HG03039 (cell line): ENCODE results near the gene AFMID.

Source experiments
- ATAC-seq: cut with Tn5 transposase; IDR thresholded peaks from one replicate; pipeline ENCODE4 v1.9.1; 2021; ENCODE audit warnings: mild to moderate bottlenecking, moderate library complexity; ENCODE audit not compliant: unreplicated experiment

Gene AFMID

DNA sequence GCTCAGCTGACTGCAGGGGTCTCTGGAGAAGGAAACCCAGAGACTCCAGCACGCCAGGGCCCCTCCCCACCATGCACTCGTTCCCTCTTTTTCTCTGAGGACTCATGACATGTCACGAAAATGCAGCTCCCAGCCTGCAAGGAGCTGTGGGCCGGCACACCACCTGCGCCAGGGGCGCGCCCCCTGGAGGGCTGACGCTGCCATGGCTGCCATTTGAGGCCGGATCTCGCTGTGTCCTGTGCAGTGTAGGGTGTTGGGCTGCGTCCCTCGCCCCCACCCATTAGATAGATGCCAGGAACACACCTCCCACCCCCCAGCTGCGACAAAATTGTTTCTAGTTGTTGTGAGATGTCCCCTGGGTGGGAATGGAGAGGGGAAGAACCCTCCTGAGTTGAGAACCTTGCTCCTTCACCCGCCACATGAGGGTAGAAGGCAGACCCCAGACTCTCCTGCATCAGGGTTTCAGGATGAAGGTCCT lies 10.6 kb upstream of the AFMID start:
- no peak for ATAC-seq

DNA sequence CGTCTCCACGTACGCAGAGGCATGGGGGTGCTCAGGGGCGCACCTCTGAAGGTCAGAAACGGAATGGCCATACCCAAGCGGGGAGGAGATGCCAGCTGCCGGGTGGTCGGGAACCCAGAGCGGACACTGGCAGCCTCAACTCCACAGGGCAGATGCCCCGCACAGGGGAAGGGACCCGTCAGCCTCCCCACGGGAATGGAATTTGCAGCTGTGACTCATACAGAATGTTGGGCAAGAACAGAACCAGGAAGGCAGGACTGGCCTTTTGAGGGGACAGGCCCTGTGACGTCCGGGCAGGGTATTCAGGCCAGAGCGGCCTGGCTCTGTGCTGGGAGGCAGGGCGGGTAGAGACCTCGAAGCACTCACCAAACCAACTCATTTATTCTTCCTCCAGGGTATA lies 7.8 kb upstream of the AFMID start:
- ATAC-seq, result no peak

DNA sequence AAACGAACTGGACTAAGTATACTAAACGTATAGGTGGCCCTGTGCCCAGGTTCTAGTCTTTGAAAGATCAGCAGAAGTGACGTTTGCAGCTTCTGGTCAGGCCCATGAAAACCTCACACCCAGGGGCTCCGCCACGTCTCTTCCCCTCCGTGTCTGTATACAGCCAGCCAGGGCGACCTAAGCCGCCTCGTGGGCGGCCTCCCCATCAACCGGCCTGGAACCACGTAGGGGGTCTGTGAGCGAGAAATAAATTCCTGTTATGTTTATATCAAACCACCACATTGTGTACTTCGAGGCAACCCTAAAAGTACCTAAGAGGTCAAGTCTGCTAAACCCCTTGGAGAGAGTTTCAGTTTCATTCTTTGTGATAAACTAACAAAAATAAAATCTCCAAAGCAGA lies 7.1 kb upstream of the AFMID start:
- ATAC-seq, result no peak

DNA sequence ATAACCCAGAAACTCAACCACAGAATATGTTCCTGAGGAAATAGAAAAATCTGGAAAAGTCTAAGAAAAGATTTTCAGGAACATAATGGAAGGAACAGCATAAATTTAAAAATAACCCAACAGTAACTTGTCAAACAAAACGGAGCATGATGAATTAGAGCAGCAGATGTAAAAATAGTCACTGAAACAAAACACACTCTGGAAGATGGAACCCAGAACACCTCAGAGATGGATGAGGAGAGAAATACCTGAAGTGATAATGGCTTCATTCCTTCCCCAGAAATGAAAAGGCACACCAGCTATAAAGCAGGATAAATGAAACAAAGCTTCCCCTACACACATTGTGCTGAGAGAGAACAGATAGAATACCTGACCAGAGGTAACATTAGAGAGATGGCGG lies 6.7 kb upstream of the AFMID start:
- no peak for ATAC-seq

DNA sequence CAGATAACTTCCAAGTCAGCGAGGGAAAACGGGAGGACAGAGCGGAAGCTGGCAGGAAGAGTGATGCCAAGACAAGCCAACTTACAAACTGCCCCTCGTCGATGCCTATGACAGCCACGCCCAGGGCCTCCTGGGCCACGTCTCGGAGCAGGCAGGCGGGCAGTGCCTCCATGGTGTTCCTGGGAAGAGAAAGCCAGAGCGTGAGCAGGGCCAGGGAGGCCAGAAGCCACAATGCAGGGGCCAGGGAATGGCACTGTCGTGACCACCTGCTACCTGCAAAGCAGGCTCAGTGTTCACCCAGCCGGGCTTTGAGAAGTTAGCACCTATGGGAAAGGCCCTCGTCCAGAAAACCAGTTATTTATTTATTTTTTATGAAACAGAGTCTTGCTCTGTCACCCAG lies 4.7 kb upstream of the AFMID start:
- ATAC-seq, result no peak

DNA sequence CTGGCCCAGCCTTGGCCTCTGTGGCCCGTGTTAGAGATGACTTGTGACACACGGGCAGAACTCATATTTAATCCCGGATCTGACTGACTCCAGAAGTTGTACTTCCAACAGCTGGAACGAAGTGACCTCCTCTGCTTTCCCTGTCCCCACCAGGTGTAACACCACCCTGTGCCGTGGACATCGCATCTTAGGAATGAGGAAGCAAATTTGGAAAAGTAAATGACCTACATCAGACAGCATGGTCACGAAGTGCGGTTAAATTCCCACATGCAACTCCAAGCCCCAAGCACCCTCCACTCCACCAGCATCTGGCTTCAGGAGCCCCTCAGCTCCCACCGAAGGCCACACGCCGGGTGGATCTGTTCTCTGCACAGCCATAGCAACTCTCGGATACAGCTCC lies 3.2 kb upstream of the AFMID start:
- no peak for ATAC-seq

DNA sequence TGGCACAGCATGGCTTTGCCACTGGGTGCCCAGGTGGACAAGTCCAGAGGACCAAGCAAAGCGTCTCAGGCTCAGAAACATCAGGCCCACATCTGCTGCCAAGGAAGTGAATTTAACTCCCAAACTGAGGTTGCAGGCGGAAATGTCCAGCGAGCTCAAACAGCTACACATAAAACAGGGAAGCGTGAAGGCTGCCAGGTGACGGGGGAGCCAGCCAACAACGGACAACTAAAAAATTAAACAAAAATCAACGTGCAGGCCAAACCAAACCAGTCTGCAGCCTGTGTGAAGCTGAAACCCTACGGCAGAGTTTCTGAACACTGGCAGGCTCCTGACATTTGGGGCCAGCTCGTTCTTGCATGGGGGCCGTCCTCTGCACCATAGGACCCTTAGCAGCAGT lies 2.8 kb upstream of the AFMID start:
- no peak for ATAC-seq

DNA sequence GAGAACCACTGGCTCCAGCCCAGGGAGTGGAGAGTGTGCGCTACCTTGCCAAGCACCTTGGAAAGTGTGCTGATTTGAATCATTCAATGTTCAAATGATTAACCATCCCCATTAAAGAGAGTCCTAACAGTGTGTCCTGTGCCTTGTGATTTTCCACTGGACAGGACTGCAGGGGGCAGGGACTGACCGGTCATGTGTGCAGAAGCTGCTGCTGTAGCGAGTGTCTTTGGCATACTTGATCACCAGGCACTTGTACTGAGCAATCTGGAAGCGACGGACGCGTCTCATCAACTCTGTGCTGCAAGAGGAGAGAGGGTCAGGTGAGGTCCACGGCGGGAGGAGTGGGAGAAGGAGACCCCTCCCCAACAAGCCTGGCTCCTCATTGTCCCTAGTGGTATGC lies 2.3 kb upstream of the AFMID start:
- ATAC-seq, result no peak

DNA sequence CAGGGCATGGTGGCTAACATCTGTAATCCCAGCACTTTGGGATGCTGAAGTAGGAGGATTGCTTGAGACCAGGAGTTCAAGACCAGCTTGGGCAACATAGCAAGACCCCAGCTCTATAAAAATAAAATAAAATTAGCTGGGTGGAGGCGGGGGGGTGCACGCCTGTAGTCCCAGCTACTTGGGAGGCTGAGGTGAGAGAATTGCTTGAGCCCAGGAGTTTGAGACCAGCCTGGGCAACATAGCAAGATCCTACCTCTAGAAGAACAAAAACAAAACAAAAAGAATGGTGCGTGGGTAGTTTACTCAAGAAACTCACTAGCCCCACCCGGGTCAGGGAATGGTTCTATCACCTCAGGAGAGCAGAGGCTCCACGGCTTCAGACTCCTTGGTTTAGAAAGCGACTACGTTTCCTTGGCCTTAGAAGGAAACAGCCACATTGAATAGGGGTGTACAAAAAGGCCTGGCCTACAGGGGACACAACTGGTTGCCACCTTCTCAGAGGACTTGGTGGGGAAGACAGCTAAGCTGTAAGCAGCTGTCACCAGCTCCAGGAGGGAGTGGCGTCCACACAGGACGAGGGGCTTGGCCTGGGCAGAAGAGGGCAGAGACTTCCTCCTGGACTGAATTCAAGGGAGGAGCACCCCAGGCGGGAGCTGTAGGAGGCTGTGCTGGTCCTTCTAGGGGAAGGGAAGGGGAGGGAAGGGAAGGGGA lies 1.0 kb upstream of the AFMID start:
- ATAC-seq, result no peak

DNA sequence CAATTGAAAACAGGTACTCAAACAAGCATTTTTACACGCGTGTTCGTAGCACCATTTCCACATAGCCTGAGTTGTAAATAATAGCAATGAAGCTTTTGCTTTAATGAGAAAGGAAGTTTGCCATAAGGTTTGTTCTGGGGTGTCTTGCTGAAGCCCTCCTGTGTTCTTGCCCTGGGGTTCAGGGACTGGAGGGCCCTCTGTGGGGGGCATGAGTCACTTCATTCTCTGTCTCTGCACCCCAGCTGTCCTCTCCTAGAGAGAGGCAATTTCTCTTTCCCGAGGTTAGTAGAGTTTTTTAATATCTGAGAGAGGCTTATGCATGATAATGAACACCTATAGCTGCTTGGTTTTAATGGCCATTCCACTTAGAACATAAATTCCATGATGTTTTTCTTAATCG lies 9.6 kb downstream of the AFMID start:
- no peak for ATAC-seq

DNA sequence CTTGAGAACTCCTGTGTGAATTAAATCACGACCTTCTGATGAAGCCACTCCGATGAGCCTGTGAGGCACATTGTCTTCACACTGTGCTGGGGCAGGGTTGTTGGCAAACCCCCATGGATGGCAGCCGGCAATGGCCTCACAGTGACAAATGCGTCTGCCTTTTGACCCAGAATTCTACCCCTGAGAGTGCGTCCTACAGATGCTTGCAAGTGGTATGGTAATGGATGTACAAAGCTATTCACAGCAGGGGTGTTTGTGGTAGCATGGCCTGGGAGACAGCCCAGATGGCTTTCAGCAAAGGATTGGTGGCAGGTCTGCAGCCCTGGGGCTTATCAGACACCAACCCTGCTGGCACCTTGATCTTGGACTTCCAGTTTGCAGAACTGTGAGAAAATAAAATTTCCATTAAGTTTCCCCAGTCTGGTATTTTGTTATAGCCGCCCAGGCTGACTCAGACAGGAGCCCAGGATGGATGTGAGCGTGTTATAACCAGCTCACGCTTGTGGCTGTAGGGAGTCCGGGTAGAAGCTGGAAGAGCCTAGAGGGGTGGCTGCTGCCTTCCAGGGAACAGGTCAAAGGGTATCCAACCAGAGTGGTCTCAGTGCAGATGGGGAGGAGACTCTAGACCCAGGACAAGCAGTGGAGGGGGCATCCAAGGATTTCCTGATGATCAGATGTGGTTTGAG lies 10.1 kb downstream of the AFMID start:
- ATAC-seq, result no peak

DNA sequence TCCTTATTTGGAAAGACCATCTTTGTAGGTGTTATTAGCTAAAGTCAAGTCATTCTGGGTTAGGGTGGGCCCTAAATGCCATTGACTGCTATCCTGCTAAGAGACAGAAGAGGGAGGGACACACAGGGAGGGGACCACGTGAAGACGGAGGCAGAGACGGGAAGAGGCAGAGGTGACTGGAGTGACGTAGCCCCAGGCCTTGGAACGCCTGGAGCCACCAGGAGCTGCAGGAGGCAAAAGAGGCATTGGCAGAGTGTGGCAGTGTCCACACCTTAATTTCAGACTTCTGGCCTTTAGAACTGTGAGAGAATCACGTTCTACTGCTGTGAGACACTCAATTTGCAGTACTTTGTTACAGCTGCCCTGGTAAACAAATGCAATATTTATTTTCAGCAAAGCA lies 13.3 kb downstream of the AFMID start:
- ATAC-seq, result no peak

DNA sequence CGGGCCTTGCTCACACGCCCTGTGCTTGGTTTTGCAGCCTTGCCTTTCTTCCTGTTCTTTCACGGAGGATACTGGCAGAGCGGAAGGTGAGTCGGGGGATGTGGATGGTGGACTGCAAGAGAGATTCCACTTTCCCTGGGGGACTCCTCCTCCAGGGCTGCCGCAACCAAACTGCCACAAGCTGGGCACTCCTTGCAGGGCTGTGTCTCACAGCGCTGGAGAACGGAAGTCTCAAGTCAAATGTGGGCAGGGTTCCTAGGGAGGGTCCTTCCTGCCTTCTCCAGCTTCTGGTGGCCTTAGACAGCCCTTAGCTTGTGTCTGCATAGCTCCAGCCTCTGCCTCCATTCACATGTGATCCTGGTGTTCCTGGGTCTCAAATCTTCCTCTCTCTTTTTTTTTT lies 15.5 kb downstream of the AFMID start:
- no peak for ATAC-seq

DNA sequence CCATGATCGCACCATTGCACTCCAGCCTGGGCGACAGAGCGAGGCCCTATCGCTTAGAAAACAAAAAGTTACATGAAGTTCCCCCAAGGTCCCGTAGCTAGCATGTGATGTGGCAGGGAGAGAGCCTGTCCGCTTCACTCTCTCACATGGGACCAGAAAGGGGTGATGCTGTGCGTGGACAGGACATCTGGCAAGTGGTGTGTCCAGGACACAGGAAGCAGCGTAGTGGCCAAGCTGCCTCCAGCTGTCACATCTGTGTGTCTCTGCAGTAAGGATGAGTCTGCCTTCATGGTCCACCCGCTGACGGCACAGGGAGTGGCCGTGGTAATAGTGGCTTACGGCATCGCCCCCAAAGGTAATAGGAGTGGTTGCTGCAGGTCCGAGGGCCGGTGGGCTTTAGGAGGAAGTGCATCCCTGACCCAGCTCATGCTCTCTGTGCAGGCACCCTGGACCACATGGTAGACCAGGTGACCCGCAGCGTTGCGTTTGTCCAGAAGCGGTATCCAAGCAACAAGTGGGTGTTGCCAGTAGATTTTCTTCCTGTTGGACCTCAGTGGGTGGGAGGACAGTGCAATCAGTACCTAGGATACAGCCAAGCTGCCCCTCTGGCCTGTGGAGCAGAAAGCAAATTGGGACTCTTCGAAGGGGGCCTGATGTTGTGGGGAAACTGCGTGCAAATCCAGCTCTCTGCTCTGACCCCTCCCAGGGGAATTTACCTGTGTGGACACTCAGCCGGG lies 17.4 kb downstream of the AFMID start:
- ATAC-seq, result no peak

DNA sequence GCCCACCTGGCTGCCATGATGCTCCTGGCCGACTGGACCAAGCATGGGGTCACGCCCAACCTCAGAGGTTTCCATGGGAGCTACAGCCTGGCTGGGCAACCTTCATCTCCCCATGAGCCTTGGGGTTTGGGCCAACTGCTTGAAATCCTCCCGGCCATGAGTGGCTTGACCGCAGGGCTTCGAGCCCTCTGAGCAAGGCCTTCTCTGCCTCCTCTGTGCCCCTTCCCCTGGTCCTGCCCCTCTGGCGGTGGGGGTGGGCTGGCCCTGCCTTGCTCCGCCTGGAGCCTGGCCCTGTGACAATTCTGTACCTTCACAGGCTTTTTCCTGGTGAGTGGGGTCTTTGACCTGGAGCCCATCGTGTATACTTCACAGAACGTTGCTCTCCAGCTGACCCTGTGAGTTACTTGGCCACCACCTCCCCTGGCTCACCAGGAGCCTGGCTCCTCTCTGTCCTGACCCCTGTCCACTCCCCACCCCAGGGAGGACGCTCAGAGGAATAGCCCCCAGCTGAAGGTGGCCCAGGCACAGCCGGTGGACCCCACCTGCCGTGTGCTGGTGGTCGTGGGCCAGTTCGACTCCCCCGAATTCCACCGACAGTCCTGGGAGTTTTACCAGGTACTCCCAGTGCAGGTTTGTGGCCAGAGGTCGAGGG lies 18.1 kb downstream of the AFMID start:
- ATAC-seq, result no peak

DNA sequence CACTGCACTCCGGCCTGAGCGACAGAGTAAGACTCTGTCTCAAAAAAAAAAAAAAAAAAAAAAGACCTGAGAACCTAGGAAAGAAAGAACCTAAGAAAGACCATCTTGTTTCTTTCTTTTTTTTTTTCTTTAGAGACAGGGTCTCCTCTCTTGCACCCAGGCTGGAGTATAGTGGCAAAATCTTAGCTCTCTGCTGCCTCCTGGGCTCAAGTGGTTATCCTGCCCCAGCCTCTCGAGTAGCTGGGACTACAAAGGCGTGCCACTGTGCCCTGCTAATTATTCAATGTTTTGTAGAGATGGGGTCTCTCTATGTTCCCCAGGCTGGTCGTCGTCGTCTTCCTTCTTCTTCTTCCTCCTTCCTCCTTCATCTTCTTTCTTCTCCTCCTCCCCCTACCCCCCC lies 19.1 kb downstream of the AFMID start:
- ATAC-seq, result no peak

DNA sequence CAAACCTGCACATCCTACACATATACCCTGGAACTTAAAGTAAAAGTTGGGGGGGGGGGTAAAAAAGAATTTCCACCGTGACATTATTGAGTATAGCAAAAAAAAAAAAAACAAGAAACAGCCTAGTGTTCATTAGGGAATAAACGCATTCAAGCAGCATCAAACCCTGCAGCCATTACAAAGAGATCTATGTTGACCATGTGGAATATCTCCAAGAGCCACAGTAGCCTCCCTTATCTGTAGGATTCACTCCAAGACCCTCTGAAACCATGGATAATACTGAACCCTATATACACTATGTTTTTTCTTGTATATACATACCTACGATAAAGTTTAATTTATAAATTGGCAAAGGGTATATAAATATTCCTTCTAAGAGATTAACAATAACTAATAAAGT lies 21.3 kb downstream of the AFMID start:
- no peak for ATAC-seq

DNA sequence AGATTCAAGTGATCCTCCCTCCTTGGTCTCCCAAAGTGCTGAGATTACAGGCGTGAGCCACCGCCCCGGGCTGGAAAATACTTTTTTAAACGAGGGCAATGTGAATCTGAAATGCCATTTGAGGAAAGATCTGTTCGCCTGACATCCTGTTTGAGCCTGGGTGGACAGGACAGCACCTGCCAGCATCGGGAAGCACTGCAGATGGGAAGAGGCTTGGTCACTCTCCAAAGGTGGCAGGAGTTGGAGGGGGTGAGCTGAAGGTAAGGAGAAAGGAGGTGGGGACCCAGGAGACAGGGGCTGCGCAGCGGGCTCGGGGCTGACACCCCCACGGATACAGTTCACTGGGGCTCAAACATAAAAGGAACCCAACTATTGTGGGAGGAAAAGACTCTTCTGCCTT lies 22.9 kb downstream of the AFMID start:
- ATAC-seq, result no peak

DNA sequence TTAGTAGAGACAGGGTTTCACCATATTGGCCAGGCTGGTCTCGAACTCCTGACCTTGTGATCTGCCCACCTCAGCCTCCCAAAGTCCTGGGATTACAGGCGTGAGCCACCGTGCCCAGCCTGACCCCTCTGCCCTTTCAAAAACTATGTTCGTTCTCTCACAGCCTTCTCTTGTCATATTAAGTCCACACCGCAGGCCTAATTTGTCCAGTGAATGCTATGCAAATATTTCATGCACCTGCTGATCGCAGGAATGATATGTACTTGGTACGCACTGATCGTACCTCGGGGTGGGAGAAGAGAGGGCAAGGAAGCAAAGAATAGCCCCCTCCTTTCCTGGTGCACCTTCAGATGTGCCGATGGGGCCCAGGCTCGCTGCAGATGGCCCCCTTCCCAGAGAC lies 23.9 kb downstream of the AFMID start:
- ATAC-seq, result no peak

DNA sequence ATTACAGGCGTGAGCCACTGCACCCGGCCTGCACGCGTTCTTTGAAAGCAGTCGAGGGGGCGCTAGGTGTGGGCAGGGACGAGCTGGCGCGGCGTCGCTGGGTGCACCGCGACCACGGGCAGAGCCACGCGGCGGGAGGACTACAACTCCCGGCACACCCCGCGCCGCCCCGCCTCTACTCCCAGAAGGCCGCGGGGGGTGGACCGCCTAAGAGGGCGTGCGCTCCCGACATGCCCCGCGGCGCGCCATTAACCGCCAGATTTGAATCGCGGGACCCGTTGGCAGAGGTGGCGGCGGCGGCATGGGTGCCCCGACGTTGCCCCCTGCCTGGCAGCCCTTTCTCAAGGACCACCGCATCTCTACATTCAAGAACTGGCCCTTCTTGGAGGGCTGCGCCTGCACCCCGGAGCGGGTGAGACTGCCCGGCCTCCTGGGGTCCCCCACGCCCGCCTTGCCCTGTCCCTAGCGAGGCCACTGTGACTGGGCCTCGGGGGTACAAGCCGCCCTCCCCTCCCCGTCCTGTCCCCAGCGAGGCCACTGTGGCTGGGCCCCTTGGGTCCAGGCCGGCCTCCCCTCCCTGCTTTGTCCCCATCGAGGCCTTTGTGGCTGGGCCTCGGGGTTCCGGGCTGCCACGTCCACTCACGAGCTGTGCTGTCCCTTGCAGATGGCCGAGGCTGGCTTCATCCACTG lies 27.0 kb downstream of the AFMID start, which contains the start of gene BIRC5:
Gene BIRC5, plus strand, starts transcription at position 238 of the 690 bp plus-strand sequence. Its CDS starts 64 bp downstream, at position 302.
- ATAC-seq, result peak; percentile 74

DNA sequence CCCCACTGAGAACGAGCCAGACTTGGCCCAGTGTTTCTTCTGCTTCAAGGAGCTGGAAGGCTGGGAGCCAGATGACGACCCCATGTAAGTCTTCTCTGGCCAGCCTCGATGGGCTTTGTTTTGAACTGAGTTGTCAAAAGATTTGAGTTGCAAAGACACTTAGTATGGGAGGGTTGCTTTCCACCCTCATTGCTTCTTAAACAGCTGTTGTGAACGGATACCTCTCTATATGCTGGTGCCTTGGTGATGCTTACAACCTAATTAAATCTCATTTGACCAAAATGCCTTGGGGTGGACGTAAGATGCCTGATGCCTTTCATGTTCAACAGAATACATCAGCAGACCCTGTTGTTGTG lies 27.5 kb downstream of the AFMID start:
- no peak for ATAC-seq
